Esophagus squamous epithelium (tissue), 4 donors: ENCODE measurements around the gene NEMP2.

Experiments used
- POLR2A ChIP-seq, 4 donors: fragments of 450-650 bp; IDR thresholded peaks; one replicate each; pipeline ENCODE4 v1.6.1; 2017; ENCODE audit warnings: antibody characterized with exemption in 4 of 4, mild to moderate bottlenecking in 4 of 4, moderate library complexity in 3 of 4
- TF ChIP-seq, protein P1 (sequence below), 6 experiments: fragments of 450-650 bp in 4 of 6; fragments of 200-600 bp in 2 of 6; sonication (generic) in 2 of 6; IDR thresholded peaks; one replicate each; pipeline ENCODE4 v1.5.1; 2016 to 2019; ENCODE audit warnings: antibody characterized with exemption in 6 of 6, mild to moderate bottlenecking in 4 of 6, moderate library complexity in 4 of 6

DNA sequence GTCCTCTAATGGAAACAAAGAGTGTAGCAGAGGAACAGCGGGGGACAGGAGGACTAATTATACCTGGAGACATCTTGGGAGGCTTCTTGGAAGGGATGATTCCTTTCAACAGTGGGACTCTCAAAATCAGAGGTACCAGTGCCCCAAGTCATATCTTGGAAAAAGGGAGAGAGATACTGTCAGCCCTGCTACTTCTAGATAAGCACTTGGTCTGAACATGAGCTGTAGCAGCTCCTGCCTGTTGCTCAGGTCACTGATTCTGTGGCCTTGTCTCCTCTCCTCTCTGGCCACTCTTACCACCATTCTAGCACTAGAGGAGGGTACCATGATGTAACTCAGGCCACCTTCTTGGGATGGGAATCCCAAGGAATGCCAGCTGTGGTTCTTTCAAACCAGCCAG lies 71.9 kb downstream of the NEMP2 start:
- TF ChIP-seq, protein P1, sequence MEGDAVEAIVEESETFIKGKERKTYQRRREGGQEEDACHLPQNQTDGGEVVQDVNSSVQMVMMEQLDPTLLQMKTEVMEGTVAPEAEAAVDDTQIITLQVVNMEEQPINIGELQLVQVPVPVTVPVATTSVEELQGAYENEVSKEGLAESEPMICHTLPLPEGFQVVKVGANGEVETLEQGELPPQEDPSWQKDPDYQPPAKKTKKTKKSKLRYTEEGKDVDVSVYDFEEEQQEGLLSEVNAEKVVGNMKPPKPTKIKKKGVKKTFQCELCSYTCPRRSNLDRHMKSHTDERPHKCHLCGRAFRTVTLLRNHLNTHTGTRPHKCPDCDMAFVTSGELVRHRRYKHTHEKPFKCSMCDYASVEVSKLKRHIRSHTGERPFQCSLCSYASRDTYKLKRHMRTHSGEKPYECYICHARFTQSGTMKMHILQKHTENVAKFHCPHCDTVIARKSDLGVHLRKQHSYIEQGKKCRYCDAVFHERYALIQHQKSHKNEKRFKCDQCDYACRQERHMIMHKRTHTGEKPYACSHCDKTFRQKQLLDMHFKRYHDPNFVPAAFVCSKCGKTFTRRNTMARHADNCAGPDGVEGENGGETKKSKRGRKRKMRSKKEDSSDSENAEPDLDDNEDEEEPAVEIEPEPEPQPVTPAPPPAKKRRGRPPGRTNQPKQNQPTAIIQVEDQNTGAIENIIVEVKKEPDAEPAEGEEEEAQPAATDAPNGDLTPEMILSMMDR (IDR thresholded peaks at IDR 0.05): no peak
- TF ChIP-seq POLR2A (IDR thresholded peaks at IDR 0.05): no peak
